ENCODE data around the gene RIBC2. TPM values are rescaled to one million over a fixed set of nuclear protein-coding genes. Genes with fewer than 3 reads are reported as not detected.
"Not testable (repeated sequence)": the region's sequence is repeated elsewhere in the genome, so short reads cannot be mapped to it uniquely, and the experiment has no call there.

The RIBC2 gene
- total and polyA plus RNA-seq, 10 of the 15 experiments (the other 5 are each of a cell fraction or from before 2014, with no cell fraction given), result 0.10 TPM; not detected in 9

GRCh38 chr22:45438336-45438735 lies 24.8 kb downstream of the RIBC2 start:
- Histone ChIP-seq H3K4me3 (no peak overlapping the region), H3K79me2 (ENCODE audit: control insufficient read depth, insufficient read depth, low read length) (no peaks in the 10 kb centered on the region), H3K9ac (ENCODE audit: control insufficient read depth, insufficient read depth, low read length) (no peak overlapping the region), H3K9me3 (replicated peaks; ENCODE audit: control insufficient read depth, insufficient read depth, low read length) (no peaks in the 10 kb centered on the region), H4K20me1 (ENCODE audit: control insufficient read depth, insufficient read depth) (no peaks in the 10 kb centered on the region), H3K27ac (ENCODE audit: control insufficient read depth, insufficient read depth) (no peak overlapping the region), H3K27me3 (replicated peaks in 1 of 2; ENCODE audit: control insufficient read depth in 2 of 2, insufficient read depth in 2 of 2, low read length in 1 of 2) (no peaks in the 10 kb centered on the region), H3K4me2 (ENCODE audit: control insufficient read depth, insufficient read depth) (no peak overlapping the region), H2AFZ (ENCODE audit: control insufficient read depth, low read depth, low read length) (no peak overlapping the region), H3K4me1 (ENCODE audit: control insufficient read depth, insufficient read depth, low read length) (no peaks in the 10 kb centered on the region; the same call in 1 of the 2 replicates), H3K36me3 (ENCODE audit: control insufficient read depth in 2 of 2, insufficient read depth in 2 of 2, low read length in 1 of 2) (no peaks in the 10 kb centered on the region)
- CTCF ChIA-PET, result interaction anchor here (1.0 to 2.8 kb wide), 5 partner anchors 116 to 175 kb away, joined by 3 to 9 read pairs (median 4); no protein-coding TSS in a partner anchor
- SMC1A ChIA-PET (ENCODE audit: uncharacterized antibody, unreplicated experiment), result no interaction called here
- DNase-seq (ENCODE audit: low read depth, low spot score) (no peak), FAIRE-seq (no peak), ATAC-seq (no peak)
- POLR2A ChIA-PET, result no interaction called here
- BruUV-seq (replicated peaks), result no TSS peak
- RAD21 ChIA-PET (ENCODE audit: unreplicated experiment), result interaction anchor here (1.4 to 1.5 kb wide), 2 partner anchors 168 to 175 kb away, joined by 4 to 5 read pairs; no protein-coding TSS in a partner anchor
- TF ChIP-seq, protein P1, sequence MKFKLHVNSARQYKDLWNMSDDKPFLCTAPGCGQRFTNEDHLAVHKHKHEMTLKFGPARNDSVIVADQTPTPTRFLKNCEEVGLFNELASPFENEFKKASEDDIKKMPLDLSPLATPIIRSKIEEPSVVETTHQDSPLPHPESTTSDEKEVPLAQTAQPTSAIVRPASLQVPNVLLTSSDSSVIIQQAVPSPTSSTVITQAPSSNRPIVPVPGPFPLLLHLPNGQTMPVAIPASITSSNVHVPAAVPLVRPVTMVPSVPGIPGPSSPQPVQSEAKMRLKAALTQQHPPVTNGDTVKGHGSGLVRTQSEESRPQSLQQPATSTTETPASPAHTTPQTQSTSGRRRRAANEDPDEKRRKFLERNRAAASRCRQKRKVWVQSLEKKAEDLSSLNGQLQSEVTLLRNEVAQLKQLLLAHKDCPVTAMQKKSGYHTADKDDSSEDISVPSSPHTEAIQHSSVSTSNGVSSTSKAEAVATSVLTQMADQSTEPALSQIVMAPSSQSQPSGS (IDR thresholded peaks at IDR 0.05; ENCODE audit: low read length), result no peak
- TF ChIP-seq SMARCA5 (IDR thresholded peaks at IDR 0.05), result no peak
- no peak for TF ChIP-seq CHD4 (IDR thresholded peaks at IDR 0.05)
- no peak for TF ChIP-seq HCFC1 (IDR thresholded peaks at IDR 0.05; ENCODE audit: low read length)
- TF ChIP-seq FOXK2 (IDR thresholded peaks at IDR 0.05), result no peak
- TF ChIP-seq ZNF622 (IDR thresholded peaks at IDR 0.05), result no peak
- no peak for TF ChIP-seq RBBP5 (conservative IDR thresholded peaks at IDR 0.05)
- TF ChIP-seq ZNF274 (IDR thresholded peaks at IDR 0.05; ENCODE audit: insufficient read depth, insufficient read length), result no peak
- no peak for TF ChIP-seq MTA3 (IDR thresholded peaks at IDR 0.05; ENCODE audit: borderline replicate concordance, low read length)
- TF ChIP-seq CBX5 (IDR thresholded peaks at IDR 0.05; ENCODE audit: low read depth), result no peak
- no peak for TF ChIP-seq RUNX3 (IDR thresholded peaks at IDR 0.05; ENCODE audit: low read length)
- no peak for TF ChIP-seq USF2 (IDR thresholded peaks at IDR 0.05; ENCODE audit: borderline replicate concordance, low read depth, low read length)
- intact Hi-C loops (cut with micrococcal nuclease; ENCODE audit: unreplicated experiment) (no loop called here), in situ Hi-C loops (cut with MboI) (no loop called here)

DNA sequence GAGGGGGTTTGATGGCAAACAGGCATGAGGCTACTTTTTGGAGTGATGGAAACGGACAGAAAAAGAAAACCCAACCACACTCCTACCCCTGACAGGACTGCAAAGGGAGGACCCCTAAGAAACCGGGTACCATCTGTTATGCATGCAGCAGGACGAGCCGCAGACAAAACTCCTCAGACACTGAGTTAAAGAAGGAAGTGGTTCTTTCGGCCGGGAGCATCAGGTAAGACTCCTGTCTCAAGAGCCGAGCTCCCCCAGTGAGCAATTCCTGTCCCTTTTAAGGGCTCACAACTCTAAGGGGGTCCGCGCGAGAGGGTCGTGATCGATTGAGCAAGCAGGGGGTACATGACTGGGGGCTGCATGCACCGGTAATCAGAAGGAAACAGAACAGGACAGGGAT lies 27.2 kb downstream of the RIBC2 start:
- H3K27me3 ChIP-seq (replicated peaks in 1 of 2; ENCODE audit: control insufficient read depth in 2 of 2, insufficient read depth in 2 of 2, low read length in 1 of 2); CTCF ChIA-PET; POLR2A ChIA-PET; H2AFZ ChIP-seq (ENCODE audit: control insufficient read depth, low read depth, low read length); H3K36me3 ChIP-seq (ENCODE audit: control insufficient read depth in 2 of 2, insufficient read depth in 2 of 2, low read length in 1 of 2); RAD21 ChIA-PET (ENCODE audit: unreplicated experiment); BruUV-seq (replicated peaks); H3K4me1 ChIP-seq (ENCODE audit: control insufficient read depth, insufficient read depth, low read length); SMC1A ChIA-PET (ENCODE audit: uncharacterized antibody, unreplicated experiment); H3K9me3 ChIP-seq (replicated peaks; ENCODE audit: control insufficient read depth, insufficient read depth, low read length); H4K20me1 ChIP-seq (ENCODE audit: control insufficient read depth, insufficient read depth); in situ Hi-C loops (cut with MboI); H3K9ac ChIP-seq (ENCODE audit: control insufficient read depth, insufficient read depth, low read length); H3K27ac ChIP-seq (ENCODE audit: control insufficient read depth, insufficient read depth); ATAC-seq; FAIRE-seq; H3K4me2 ChIP-seq (ENCODE audit: control insufficient read depth, insufficient read depth); DNase-seq (ENCODE audit: low read depth, low spot score); H3K4me3 ChIP-seq; H3K79me2 ChIP-seq (ENCODE audit: control insufficient read depth, insufficient read depth, low read length): not testable (repeated sequence)
- WGBS (ENCODE audit: insufficient coverage, insufficient replicate concordance, low lambda C conversion rate, missing lambda C conversion rate), result 5% methylated on average over 13 of the region's 13 CpGs
- intact Hi-C loops (cut with micrococcal nuclease; ENCODE audit: unreplicated experiment), result loop anchor here (1.0 kb wide), 1 partner anchor 113 kb away; no protein-coding TSS in a partner anchor
